ENCODE measurements around the gene CCPG1.

GRCh38 chr15:55420171-55420866 lies 12.2 kb upstream of the CCPG1 start:
- TF ChIP-seq, protein P1, sequence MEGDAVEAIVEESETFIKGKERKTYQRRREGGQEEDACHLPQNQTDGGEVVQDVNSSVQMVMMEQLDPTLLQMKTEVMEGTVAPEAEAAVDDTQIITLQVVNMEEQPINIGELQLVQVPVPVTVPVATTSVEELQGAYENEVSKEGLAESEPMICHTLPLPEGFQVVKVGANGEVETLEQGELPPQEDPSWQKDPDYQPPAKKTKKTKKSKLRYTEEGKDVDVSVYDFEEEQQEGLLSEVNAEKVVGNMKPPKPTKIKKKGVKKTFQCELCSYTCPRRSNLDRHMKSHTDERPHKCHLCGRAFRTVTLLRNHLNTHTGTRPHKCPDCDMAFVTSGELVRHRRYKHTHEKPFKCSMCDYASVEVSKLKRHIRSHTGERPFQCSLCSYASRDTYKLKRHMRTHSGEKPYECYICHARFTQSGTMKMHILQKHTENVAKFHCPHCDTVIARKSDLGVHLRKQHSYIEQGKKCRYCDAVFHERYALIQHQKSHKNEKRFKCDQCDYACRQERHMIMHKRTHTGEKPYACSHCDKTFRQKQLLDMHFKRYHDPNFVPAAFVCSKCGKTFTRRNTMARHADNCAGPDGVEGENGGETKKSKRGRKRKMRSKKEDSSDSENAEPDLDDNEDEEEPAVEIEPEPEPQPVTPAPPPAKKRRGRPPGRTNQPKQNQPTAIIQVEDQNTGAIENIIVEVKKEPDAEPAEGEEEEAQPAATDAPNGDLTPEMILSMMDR (IDR thresholded peaks at IDR 0.05; ENCODE audit: low read depth, low read length, poor library complexity, severe bottlenecking), result no peak
- no peak for TF ChIP-seq EZH2phosphoT487 (IDR thresholded peaks at IDR 0.05; ENCODE audit: borderline replicate concordance, low read length)
